ENCODE measurements around the gene ASTL.

GRCh38 chr2:96083064-96083939 is 55.0 kb downstream of the ASTL start:
- no peak for TF ChIP-seq CTCF (IDR thresholded peaks at IDR 0.05 in 4 of 5, conservative IDR thresholded peaks at IDR 0.05 in 1 of 5)
- no peak for TF ChIP-seq POLR2A (IDR thresholded peaks at IDR 0.05)

Data from gastrocnemius medialis (tissue), 4 donors.